Testis (tissue), 3 donors: Measurements from ENCODE around the gene TMEM229B. TPM values are rescaled to one million over a fixed set of nuclear protein-coding genes. Genes with fewer than 3 reads are reported as not detected.

Experiments used
- DNase-seq: peaks from one replicate; pipeline ENCODE4 v3.0.0-alpha.2; 2019
- H3K27ac ChIP-seq, 2 donors: fragments of 200-600 bp; sonication (generic); one replicate each; pipeline ENCODE4 v1.5.1; 2019
- H3K27me3 ChIP-seq: fragments of 200-600 bp; sonication (generic); one replicate; pipeline ENCODE4 v1.5.1; 2019
- H3K36me3 ChIP-seq: fragments of 200-600 bp; sonication (generic); one replicate; pipeline ENCODE4 v1.5.1; 2017; ENCODE audit warnings: low read depth; ENCODE audit errors: missing control alignments
- H3K4me1 ChIP-seq: fragments of 200-600 bp; sonication (generic); one replicate; pipeline ENCODE4 v1.5.1; 2019
- H3K4me3 ChIP-seq, 2 donors: fragments of 200-600 bp; sonication (generic); one replicate each; pipeline ENCODE4 v1.5.1; 2017 to 2019
- H3K9me3 ChIP-seq: fragments of 200-600 bp; sonication (generic); one replicate; pipeline ENCODE4 v1.5.1; 2017
- CTCF ChIP-seq, 3 experiments: fragments of 450-650 bp in 2 of 3; fragments of 200-600 bp in 1 of 3; sonication (generic) in 1 of 3; IDR thresholded peaks; one replicate each; pipeline ENCODE4 v1.5.1; 2016 to 2019; ENCODE audit warnings: antibody characterized with exemption in 3 of 3, mild to moderate bottlenecking in 2 of 3, moderate library complexity in 1 of 3
- POLR2A ChIP-seq: fragments of 450-650 bp; IDR thresholded peaks from one replicate; pipeline ENCODE4 v1.6.1; 2017; ENCODE audit warnings: antibody characterized with exemption, mild to moderate bottlenecking, moderate library complexity
- WGBS, 2 donors: methylation state at CpG; one replicate each; pipeline ENCODE4 v1.1.5; 2018; 5-methylcytosine and 5-hydroxymethylcytosine counted together
- intact Hi-C: fragments of 100-400 bp; cut with DNase I; formaldehyde crosslinking; loops from one replicate; pipeline ENCODE4 v1.15.1; 2023; ENCODE audit warnings: low total_unique reads
- microRNA-seq, 2 donors: library from miRNA; unstranded; fragments of <30 nt; microRNA quantifications; one replicate each; pipeline ENCODE4, GENCODE V29; 2016; ENCODE audit warnings: borderline number of aligned reads in 2 of 2, borderline replicate concordance in 1 of 2
- polyA plus RNA-seq: library from polyadenylated mRNA; stranded (reverse); fragments of 350-450 nt; fragmentation: Illumina TruSeq; extraction: RNeasy Lipid Tissue Mini Kit (QIAGEN cat#74804); gene quantifications from one replicate; pipeline ENCODE4 v1.2.3, GENCODE V29; 2014; ENCODE audit warnings: low read depth, low replicate concordance; ENCODE audit not compliant: insufficient read depth
- small RNA-seq, 2 donors: library from RNA; depleted of rRNA; stranded (forward); fragments of <200 nt; gene quantifications; one replicate each; pipeline ENCODE3, GENCODE V24; 2016
- total RNA-seq, 2 donors: library from RNA; depleted of rRNA; stranded (reverse); fragments of >200 nt; gene quantifications; one replicate each; pipeline ENCODE4 v1.2.3, GENCODE V29; 2016

Gene TMEM229B
- total and polyA plus RNA-seq, 3 donors from 2014 or later, result 12.6 to 77.4 (median 59.6) TPM

DNA sequence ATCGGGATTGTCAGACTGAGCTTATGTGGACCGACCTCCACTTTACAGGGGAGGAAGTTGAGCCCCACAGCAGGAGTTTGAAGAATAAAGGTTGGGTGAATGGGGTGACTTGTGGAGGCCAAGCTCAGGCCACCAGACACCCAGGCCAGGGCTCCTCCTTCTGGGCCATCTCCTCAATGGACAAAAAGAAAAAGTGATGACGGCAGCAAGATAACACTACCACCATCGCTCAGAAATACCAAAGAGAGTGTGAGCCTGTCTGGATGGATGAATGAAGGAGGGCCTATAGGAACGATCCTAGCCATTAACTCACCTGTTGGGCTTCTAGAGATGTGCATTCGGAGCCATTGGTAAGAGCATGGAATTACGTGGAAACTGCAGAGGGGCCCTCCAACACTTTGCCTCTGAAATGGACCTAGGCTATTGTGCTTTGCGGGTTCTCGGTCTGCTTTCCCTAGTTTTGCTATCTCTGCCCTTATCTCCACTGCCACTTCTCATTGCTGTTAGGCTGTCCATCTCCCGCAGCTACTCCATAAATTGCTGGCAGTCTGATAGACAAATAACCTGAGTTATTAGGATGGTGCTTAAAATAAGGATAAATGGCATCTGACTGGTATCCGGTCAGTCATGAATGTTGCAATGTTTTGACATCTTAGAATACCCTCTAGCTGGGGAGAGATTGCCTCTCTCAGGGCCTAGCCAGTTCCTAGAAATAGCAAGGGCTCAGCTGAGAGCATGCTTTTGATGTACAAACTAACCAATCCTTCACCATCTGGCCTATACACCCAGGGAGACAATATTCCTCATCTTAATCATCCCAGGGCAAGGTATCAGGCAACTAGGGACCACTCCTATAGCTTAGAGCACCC lies 66.9 kb downstream of the TMEM229B start:
- DNase-seq, result no peak
- Histone ChIP-seq H3K27me3 (no peaks in the 10 kb centered on the region), H3K27ac (no peak overlapping the region), H3K4me1 (peaks cover 4% of the 10 kb centered on the region), H3K4me3 (no peak overlapping the region), H3K9me3 (no peaks in the 10 kb centered on the region), H3K36me3 (no peaks in the 10 kb centered on the region)
- intact Hi-C loops, result no loop called here
- TF ChIP-seq CTCF (IDR thresholded peaks at IDR 0.05) (no peak), POLR2A (no peak)
- WGBS, 2 donors, result 92 to 93% methylated on average over 11 of the region's 11 CpGs

Small RNA genes lying within 50 kb of the gene (microRNA-seq; reads per million reads assigned to microRNA genes)
- gene MIR5694, result 0 reads per million in 2 donors

Small RNA genes lying within 50 kb of the gene (small RNA-seq; reads per million reads assigned to genes)
- 0 reads per million in 2 donors for gene MIR5694

Other genes with a start within 250 kb of the TMEM229B start
- gene PALS1, start 247.3 kb downstream of the TMEM229B start, total RNA-seq, result 10 to 100 TPM; 25.4 to 27.3 TPM
- gene PALS1, start 247.3 kb downstream of the TMEM229B start, polyA plus RNA-seq, result 13.5 TPM
- gene ATP6V1D, start 128.9 kb downstream of the TMEM229B start, total RNA-seq, result 100 to 1,000 TPM in 1 of 2 donors, 10 to 100 TPM in 1; 75.6 to 103 TPM
- gene ATP6V1D, start 128.9 kb downstream of the TMEM229B start, polyA plus RNA-seq, result 68.0 TPM
- gene EIF2S1, start 128.4 kb downstream of the TMEM229B start, total RNA-seq, result 10 to 100 TPM; 82.1 to 83.9 TPM
- 158 TPM for gene EIF2S1, start 128.4 kb downstream of the TMEM229B start, polyA plus RNA-seq
- 1 to 10 TPM; 4.2 to 5.7 TPM for gene PLEK2, start 76.6 kb downstream of the TMEM229B start, total RNA-seq
- gene PLEK2, start 76.6 kb downstream of the TMEM229B start, polyA plus RNA-seq, result 7.1 TPM
- 10 to 100 TPM; 49.1 to 61.3 TPM for gene PLEKHH1, start 44.6 kb upstream of the TMEM229B start, total RNA-seq
- 21.4 TPM for gene PLEKHH1, start 44.6 kb upstream of the TMEM229B start, polyA plus RNA-seq
- 10 to 100 TPM; 44.1 to 45.2 TPM for gene PIGH, start 111.5 kb upstream of the TMEM229B start, total RNA-seq
- 69.3 TPM for gene PIGH, start 111.5 kb upstream of the TMEM229B start, polyA plus RNA-seq
- gene ARG2, start 131.2 kb upstream of the TMEM229B start, total RNA-seq, result 1 to 10 TPM; 3.8 to 5.1 TPM
- gene ARG2, start 131.2 kb upstream of the TMEM229B start, polyA plus RNA-seq, result 5.3 TPM
- 10 to 100 TPM; 65.0 to 72.7 TPM for gene VTI1B, start 185.9 kb upstream of the TMEM229B start, total RNA-seq
- 143 TPM for gene VTI1B, start 185.9 kb upstream of the TMEM229B start, polyA plus RNA-seq
- 10 to 100 TPM; 82.4 to 87.5 TPM for gene RDH11, start 207.0 kb upstream of the TMEM229B start, total RNA-seq
- gene RDH11, start 207.0 kb upstream of the TMEM229B start, polyA plus RNA-seq, result 63.2 TPM
- gene RDH12, start 213.2 kb upstream of the TMEM229B start, total RNA-seq, result under 1 TPM; 0.37 to 0.63 TPM
- 0.40 TPM for gene RDH12, start 213.2 kb upstream of the TMEM229B start, polyA plus RNA-seq